Naive thymus-derived CD4-positive, alpha-beta T cell (primary cell): ENCODE measurements around the gene ID1. TPM values are rescaled to one million over a fixed set of nuclear protein-coding genes. Genes with fewer than 3 reads are reported as not detected.
A peak's percentile ranks its signal among the peaks of the same experiment; 100 is the strongest.
"Not testable (repeated sequence)": the region's sequence is repeated elsewhere in the genome, so short reads cannot be mapped to it uniquely, and the experiment has no call there.

Experiments used
- ATAC-seq: fragments of 150-1000 bp; cut with Tn5 transposase; 2 replicates; pipeline ENCODE4 v1.10.0; 2021; ENCODE audit warnings: mild to moderate bottlenecking, moderate library complexity
- CTCF ChIA-PET: fragments of 350-600 bp; sonication (Branson Sonifier 250); formaldehyde crosslinking; loops from one replicate; lab custom pipeline; 2021; ENCODE audit warnings: antibody characterized with exemption; lab: Charles Lee
- POLR2A ChIA-PET: fragments of 350-600 bp; sonication (Branson Sonifier 250); formaldehyde crosslinking; loops from one replicate; lab custom pipeline; 2021; ENCODE audit warnings: antibody characterized with exemption, inconsistent platforms; lab: Charles Lee
- DNase-seq, 9 donors: peaks; one replicate each; pipeline versions ENCODE4 v3.0.0 to v3.0.0-alpha.2; 2020 to 2022; ENCODE audit warnings: mixed read lengths in 1 of 9
- H3K27ac ChIP-seq: one replicate; pipeline ENCODE4 v1.7.0; 2013; ENCODE audit warnings: mild to moderate bottlenecking, low read depth, low read length, moderate library complexity
- H3K27me3 ChIP-seq, 2 donors: one replicate each; pipeline ENCODE4 v1.7.0; 2013; ENCODE audit warnings: low read length in 2 of 2, mild to moderate bottlenecking in 2 of 2, moderate library complexity in 2 of 2; ENCODE audit not compliant: control insufficient read depth in 2 of 2, insufficient read depth in 2 of 2
- H3K36me3 ChIP-seq, 3 experiments: 1 replicate in 2 of 3; 2 replicates in 1 of 3; pipeline ENCODE4 v1.7.0; 2013; ENCODE audit warnings: low read length in 3 of 3, mild to moderate bottlenecking in 3 of 3, moderate library complexity in 1 of 3; ENCODE audit not compliant: insufficient read depth in 3 of 3, control insufficient read depth in 2 of 3
- H3K4me1 ChIP-seq, 2 donors: one replicate each; pipeline ENCODE4 v1.7.0; 2013; ENCODE audit warnings: low read length in 2 of 2, mild to moderate bottlenecking in 2 of 2, moderate library complexity in 1 of 2; ENCODE audit not compliant: control insufficient read depth in 2 of 2, insufficient read depth in 2 of 2
- H3K4me3 ChIP-seq: 2 replicates; pipeline ENCODE4 v1.7.0; 2013; ENCODE audit warnings: mild to moderate bottlenecking, low read length
- H3K9me3 ChIP-seq, 3 experiments: 1 replicate in 2 of 3; 2 replicates in 1 of 3; pipeline ENCODE4 v1.7.0; 2013; ENCODE audit warnings: low read length in 3 of 3; ENCODE audit not compliant: control insufficient read depth in 2 of 3
- H3K27ac Mint-ChIP-seq, 9 donors: one replicate each; pipeline ENCODE4 v1.8.0; 2020 to 2022; ENCODE audit warnings: mixed read lengths in 9 of 9, mild to moderate bottlenecking in 8 of 9, moderate library complexity in 5 of 9, inconsistent platforms in 2 of 9
- H3K27me3 Mint-ChIP-seq, 5 donors: one replicate each; pipeline ENCODE4 v1.8.0; 2021 to 2022; ENCODE audit warnings: mixed read lengths in 5 of 5, mild to moderate bottlenecking in 1 of 5
- H3K36me3 Mint-ChIP-seq, 5 donors: one replicate each; pipeline ENCODE4 v1.8.0; 2020 to 2022; ENCODE audit warnings: mixed read lengths in 5 of 5, mild to moderate bottlenecking in 3 of 5, inconsistent platforms in 1 of 5
- H3K4me1 Mint-ChIP-seq, 7 donors: one replicate each; pipeline ENCODE4 v1.8.0; 2020 to 2022; ENCODE audit warnings: mixed read lengths in 7 of 7, mild to moderate bottlenecking in 3 of 7, inconsistent platforms in 1 of 7
- H3K4me3 Mint-ChIP-seq, 10 donors: one replicate each; pipeline ENCODE4 v1.8.0; 2020 to 2022; ENCODE audit warnings: mild to moderate bottlenecking in 10 of 10, mixed read lengths in 10 of 10, moderate library complexity in 6 of 10, inconsistent platforms in 2 of 10
- H3K9me3 Mint-ChIP-seq, 11 donors: one replicate each; pipeline ENCODE4 v1.8.0; 2020 to 2022; ENCODE audit warnings: mixed read lengths in 11 of 11, mild to moderate bottlenecking in 4 of 11, inconsistent platforms in 1 of 11, moderate library complexity in 1 of 11
- intact Hi-C, 2 donors: fragments of 100-400 bp; cut with micrococcal nuclease; formaldehyde crosslinking; loops; one replicate each; pipeline ENCODE4 v1.15.1; 2023
- polyA plus RNA-seq, 2 donors: library from polyadenylated mRNA; unstranded; fragments of 300-500 nt; fragmentation: Illumina TruSeq; gene quantifications; one replicate each; pipeline ENCODE4 v1.2.3, GENCODE V29; 2021
- total RNA-seq, 6 experiments: library from RNA in 5 of 6; stranded (reverse) in 5 of 6; gene quantifications; 1 replicate in 5 of 6; 2 replicates in 1 of 6; pipeline ENCODE4 v1.2.3 and lab custom pipeline; 2021 to 2026

The ID1 gene
- total and polyA plus RNA-seq, 7 experiments from 2014 or later: 0.41 to 16.9 (median 0.62) TPM; not detected in 2

DNA sequence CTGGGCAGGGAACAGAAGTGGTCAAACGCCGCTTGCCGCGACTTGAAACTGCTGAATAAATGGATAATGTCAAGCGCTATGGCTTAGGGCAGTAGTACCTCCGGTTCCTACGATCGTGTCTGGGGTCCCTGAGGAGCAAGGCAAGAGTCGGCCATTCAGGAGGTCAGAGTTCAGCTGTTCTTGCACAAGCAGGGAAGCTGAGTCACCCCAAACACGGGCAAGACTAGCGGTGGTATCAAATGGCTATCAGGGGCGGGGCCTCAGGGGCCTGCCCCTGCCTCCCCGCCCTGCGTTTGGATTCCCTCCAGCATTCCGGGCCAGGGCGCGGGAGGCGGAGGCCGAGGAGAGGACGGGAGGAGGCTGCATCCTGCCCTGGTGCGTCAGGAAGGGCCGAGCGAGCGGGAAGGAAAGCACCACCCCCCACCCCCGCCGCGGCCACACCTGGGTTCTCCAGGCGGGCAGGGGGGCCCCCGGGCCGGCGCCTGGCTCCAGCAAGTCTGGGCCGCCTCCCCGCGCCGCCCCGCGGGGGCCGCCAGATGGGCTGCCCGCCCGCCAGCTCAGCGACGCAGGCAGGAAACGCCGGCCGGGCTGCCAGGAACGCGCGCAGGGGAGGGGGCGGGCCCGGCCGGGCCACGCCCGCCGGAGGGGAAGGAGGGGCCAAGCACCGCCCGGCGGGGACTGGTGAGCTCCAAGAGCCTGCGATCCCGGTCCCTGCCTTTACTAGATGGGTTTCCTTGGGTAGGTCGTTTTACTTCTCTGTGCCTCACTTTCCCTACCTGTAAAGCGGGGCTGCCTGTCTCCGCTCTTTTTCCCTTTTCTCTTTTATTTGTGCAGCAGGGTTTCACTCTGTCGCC is 32.2 kb upstream of the ID1 start:
- ATAC-seq (peak; percentile 95), DNase-seq (peak; percentile 67 to 85 (median 77))
- ChIA-PET CTCF (interaction anchor here (1.1 to 25.3 kb wide), 5 partner anchors 10 to 35 kb away, joined by 3 to 568 read pairs (median 5); partner anchors contain the start of gene ID1), POLR2A (interaction anchor here (0.7 to 3.5 kb wide), 9 partner anchors 10 to 150 kb away, joined by 3 to 23 read pairs (median 6); partner anchors contain the start of genes BCL2L1 and ID1)
- Mint-ChIP-seq H3K4me1 (peaks cover 17 to 32% (median 22%) of the 10 kb centered on the region in 7 donors), H3K4me3 (peak overlapping the region; percentile 85 to 93 (median 90)), H3K27ac (peak overlapping the region; percentile 89 to 96 (median 93)), H3K9me3 (peaks cover 0 to 2% (median 0%) of the 10 kb centered on the region in 11 donors), H3K36me3 (peaks cover 0 to 6% (median 0%) of the 10 kb centered on the region in 5 donors), H3K27me3 (no peaks in the 10 kb centered on the region)
- no peaks in the 10 kb centered on the region for H3K9me3 ChIP-seq
- H3K4me1 ChIP-seq: peaks cover 5 to 9% of the 10 kb centered on the region in 2 donors
- H3K36me3 ChIP-seq: peaks cover 0 to 14% (median 0%) of the 10 kb centered on the region in 3 experiments
- intact Hi-C loops: loop anchor here (1.0 to 5.0 kb wide), 8 partner anchors 13 to 169 kb away; partner anchors contain the start of genes ID1 (in 2 of the 2) and BCL2L1 (in 1 of the 2)
- peak overlapping the region; percentile 87 for H3K27ac ChIP-seq
- no peaks in the 10 kb centered on the region for H3K27me3 ChIP-seq
- H3K4me3 ChIP-seq: peak overlapping the region; percentile 74

- CTCF ChIA-PET: interaction anchor here (1.1 to 25.3 kb wide), 4 partner anchors 11 to 34 kb away, joined by 4 to 568 read pairs (median 8); partner anchors contain the start of gene ID1
- H3K27me3 ChIP-seq: no peaks in the 10 kb centered on the region
- peaks cover 0 to 7% (median 0%) of the 10 kb centered on the region in 3 experiments for H3K36me3 ChIP-seq
- Mint-ChIP-seq H3K4me1 (peaks cover 17 to 33% (median 25%) of the 10 kb centered on the region in 7 donors), H3K27ac (peak overlapping the region; percentile 83 to 96 (median 93)), H3K4me3 (peak overlapping the region; percentile 85 to 93 (median 90)), H3K27me3 (no peaks in the 10 kb centered on the region), H3K9me3 (peaks cover 0 to 3% (median 0%) of the 10 kb centered on the region in 11 donors), H3K36me3 (peaks cover 0 to 6% (median 0%) of the 10 kb centered on the region in 5 donors)
- H3K9me3 ChIP-seq: no peaks in the 10 kb centered on the region
- ATAC-seq: no peak
- peaks cover 5 to 9% of the 10 kb centered on the region in 2 donors for H3K4me1 ChIP-seq
- peak overlapping the region; percentile 87 for H3K27ac ChIP-seq
- intact Hi-C loops: loop anchor here (1.0 to 5.0 kb wide), 8 partner anchors 13 to 169 kb away; partner anchors contain the start of genes ID1 (in 2 of the 2) and BCL2L1 (in 1 of the 2)
- DNase-seq: no peak
- POLR2A ChIA-PET: interaction anchor here (0.6 to 3.5 kb wide), 10 partner anchors 11 to 149 kb away, joined by 3 to 23 read pairs (median 6); partner anchors contain the start of genes BCL2L1 and ID1
- H3K4me3 ChIP-seq: peak overlapping the region; percentile 74
Measured at GRCh38 chr20:31573555-31574321, 31.4 kb upstream of the ID1 start.

GRCh38 chr20:31574986-31575385 is 30.1 kb upstream of the ID1 start:
- ChIA-PET CTCF (interaction anchor here (2.4 to 25.3 kb wide), 2 partner anchors 14 to 33 kb away, joined by 12 to 568 read pairs; partner anchors contain the start of gene ID1), POLR2A (interaction anchor here (3.5 kb wide), 1 partner anchor 30 kb away, joined by 23 read pairs; the partner anchor contains the start of gene ID1)
- ATAC-seq, H3K4me1 ChIP-seq, H3K27me3 Mint-ChIP-seq, DNase-seq, H3K9me3 ChIP-seq, H3K36me3 ChIP-seq, H3K4me3 ChIP-seq, H3K9me3 Mint-ChIP-seq, H3K4me3 Mint-ChIP-seq, H3K36me3 Mint-ChIP-seq, H3K27ac Mint-ChIP-seq, H3K27me3 ChIP-seq, H3K27ac ChIP-seq: not testable (repeated sequence)
- intact Hi-C loops: loop anchor here in 1 of 2 donors (5.0 kb wide), 1 partner anchor 167 kb away; no protein-coding TSS in a partner anchor
- peaks cover 17 to 37% (median 25%) of the 10 kb centered on the region in 7 donors for H3K4me1 Mint-ChIP-seq

DNA sequence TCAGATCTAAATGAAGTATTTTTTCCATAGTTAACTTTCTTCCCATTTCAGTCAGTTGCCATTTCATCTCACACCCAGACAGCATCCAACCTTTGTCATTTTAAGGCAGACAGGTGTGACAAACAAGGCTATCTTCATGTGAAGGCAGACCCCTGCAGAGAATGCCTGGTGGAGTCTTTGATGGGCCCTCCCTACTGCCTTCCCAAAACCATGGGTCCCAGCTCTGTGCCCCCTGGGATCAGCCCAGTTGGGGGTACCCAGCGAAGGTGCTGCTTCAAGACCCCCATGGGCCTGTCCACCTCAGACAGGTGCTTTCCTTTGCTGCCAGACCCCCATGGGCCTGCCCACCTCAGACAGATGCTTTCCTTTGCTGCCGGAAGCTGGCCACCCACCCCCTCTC is 28.3 kb upstream of the ID1 start:
- Mint-ChIP-seq H3K27ac (no peak overlapping the region), H3K4me1 (peaks cover 15 to 37% (median 25%) of the 10 kb centered on the region in 7 donors), H3K9me3 (peaks cover 0 to 3% (median 0%) of the 10 kb centered on the region in 11 donors), H3K4me3 (no peak overlapping the region), H3K36me3 (peaks cover 0 to 4% (median 0%) of the 10 kb centered on the region in 5 donors), H3K27me3 (no peaks in the 10 kb centered on the region)
- H3K4me1 ChIP-seq: peaks cover 5 to 9% of the 10 kb centered on the region in 2 donors
- ATAC-seq (no peak), DNase-seq (no peak)
- CTCF ChIA-PET: interaction anchor here (2.1 kb wide), 1 partner anchor 35 kb away, joined by 8 read pairs; no protein-coding TSS in a partner anchor
- POLR2A ChIA-PET: interaction anchor here (0.6 to 1.3 kb wide), 3 partner anchors 9 to 36 kb away, joined by 3 to 4 read pairs (median 3); no protein-coding TSS in a partner anchor
- H3K27me3 ChIP-seq: no peaks in the 10 kb centered on the region
- H3K36me3 ChIP-seq: no peaks in the 10 kb centered on the region
- intact Hi-C loops: no loop called here
- no peaks in the 10 kb centered on the region for H3K9me3 ChIP-seq
- no peak overlapping the region for H3K27ac ChIP-seq
- H3K4me3 ChIP-seq: no peak overlapping the region

GRCh38 chr20:31577194-31577593 is 27.9 kb upstream of the ID1 start:
- POLR2A ChIA-PET: interaction anchor here (0.7 to 1.3 kb wide), 2 partner anchors 9 to 35 kb away, joined by 3 to 4 read pairs; no protein-coding TSS in a partner anchor
- Mint-ChIP-seq H3K36me3 (peaks cover 0 to 4% (median 0%) of the 10 kb centered on the region in 5 donors), H3K4me1 (peaks cover 12 to 33% (median 21%) of the 10 kb centered on the region in 7 donors), H3K4me3 (peak overlapping the region in 7 of 10 donors; percentile 33 to 78 (median 68)), H3K27me3 (no peaks in the 10 kb centered on the region), H3K27ac (peak overlapping the region in 7 of 9 donors; percentile 32 to 93 (median 65)), H3K9me3 (peaks cover 0 to 3% (median 0%) of the 10 kb centered on the region in 11 donors)
- peaks cover 4 to 7% of the 10 kb centered on the region in 2 donors for H3K4me1 ChIP-seq
- no peaks in the 10 kb centered on the region for H3K27me3 ChIP-seq
- no peak overlapping the region for H3K27ac ChIP-seq
- no peak overlapping the region for H3K4me3 ChIP-seq
- CTCF ChIA-PET: interaction anchor here (2.1 kb wide), 1 partner anchor 35 kb away, joined by 8 read pairs; no protein-coding TSS in a partner anchor
- H3K36me3 ChIP-seq: no peaks in the 10 kb centered on the region
- ATAC-seq (no peak), DNase-seq (no peak)
- intact Hi-C loops: no loop called here
- no peaks in the 10 kb centered on the region for H3K9me3 ChIP-seq
